GM10266 (cell line): Measurements from ENCODE around the gene SLC9C2.
"Not testable (repeated sequence)": the region's sequence is repeated elsewhere in the genome, so short reads cannot be mapped to it uniquely, and the experiment has no call there.

Source experiments
- DNase-seq: peaks from one replicate; pipeline ENCODE4 v3.0.0; 2012; ENCODE audit errors: extremely low spot score
- CTCF ChIP-seq: IDR thresholded peaks from 2 replicates; pipeline ENCODE4 v1.5.1; 2012; ENCODE audit warnings: mild to moderate bottlenecking, low read depth; ENCODE audit not compliant: control insufficient read depth, insufficient read depth; ENCODE audit errors: missing control alignments

Gene SLC9C2

GRCh38 chr1:173572201-173572873 is 30.5 kb downstream of the SLC9C2 start:
- DNase-seq = no peak
- TF ChIP-seq CTCF = no peak

GRCh38 chr1:173570370-173571007 is 32.4 kb downstream of the SLC9C2 start:
- no peak for TF ChIP-seq CTCF
- no peak for DNase-seq

- TF ChIP-seq CTCF = no peak
- no peak for DNase-seq
Measured at GRCh38 chr1:173568483-173568882, 34.4 kb downstream of the SLC9C2 start.

- not testable (repeated sequence) for DNase-seq
Measured at GRCh38 chr1:173563846-173564245, 39.0 kb downstream of the SLC9C2 start.

GRCh38 chr1:173562813-173563212 is 40.1 kb downstream of the SLC9C2 start:
- DNase-seq = no peak
- no peak for TF ChIP-seq CTCF

GRCh38 chr1:173561263-173561662 is 41.6 kb downstream of the SLC9C2 start:
- no peak for DNase-seq
- TF ChIP-seq CTCF = no peak

GRCh38 chr1:173560285-173560880 is 42.5 kb downstream of the SLC9C2 start:
- no peak for DNase-seq
- TF ChIP-seq CTCF = no peak
